IPS DF 6.9 (cell line): ENCODE results near the gene DYRK2.
"Not testable (repeated sequence)": the region's sequence is repeated elsewhere in the genome, so short reads cannot be mapped to it uniquely, and the experiment has no call there.

Source experiments
- DNase-seq: peaks from one replicate; pipeline ENCODE4 v3.0.0-alpha.2; 2013; ENCODE audit warnings: low read depth, low spot score
- H3K27ac ChIP-seq: one replicate; pipeline ENCODE4 v1.5.1; 2013; ENCODE audit warnings: low read length, control low read depth
- H3K27me3 ChIP-seq: 2 replicates; pipeline ENCODE4 v1.6.1; 2013; ENCODE audit warnings: mild to moderate bottlenecking, low read length; ENCODE audit not compliant: control insufficient read depth, insufficient read depth
- H3K36me3 ChIP-seq: 2 replicates; pipeline ENCODE4 v1.6.1; 2013; ENCODE audit warnings: low read length; ENCODE audit not compliant: control insufficient read depth, insufficient read depth
- H3K4me1 ChIP-seq: 2 replicates; pipeline ENCODE4 v1.6.1; 2013; ENCODE audit warnings: low read length; ENCODE audit not compliant: control insufficient read depth, insufficient read depth
- H3K4me3 ChIP-seq: 2 replicates; pipeline ENCODE4 v1.5.1; 2013; ENCODE audit warnings: mild to moderate bottlenecking, low read length
- H3K9me3 ChIP-seq: 2 replicates; pipeline ENCODE4 v1.6.1; 2013; ENCODE audit warnings: low read length, inconsistent platforms; ENCODE audit not compliant: control insufficient read depth, insufficient read depth
- WGBS: extraction: QIAGEN DNeasy Blood & Tissue Kit; methylation state at CpG from one replicate; pipeline ENCODE4 v1.1.7; 2013; ENCODE audit warnings: mixed read lengths, missing lambda C conversion rate; ENCODE audit not compliant: insufficient read length, insufficient coverage; 5-methylcytosine and 5-hydroxymethylcytosine counted together

DYRK2 gene

DNA sequence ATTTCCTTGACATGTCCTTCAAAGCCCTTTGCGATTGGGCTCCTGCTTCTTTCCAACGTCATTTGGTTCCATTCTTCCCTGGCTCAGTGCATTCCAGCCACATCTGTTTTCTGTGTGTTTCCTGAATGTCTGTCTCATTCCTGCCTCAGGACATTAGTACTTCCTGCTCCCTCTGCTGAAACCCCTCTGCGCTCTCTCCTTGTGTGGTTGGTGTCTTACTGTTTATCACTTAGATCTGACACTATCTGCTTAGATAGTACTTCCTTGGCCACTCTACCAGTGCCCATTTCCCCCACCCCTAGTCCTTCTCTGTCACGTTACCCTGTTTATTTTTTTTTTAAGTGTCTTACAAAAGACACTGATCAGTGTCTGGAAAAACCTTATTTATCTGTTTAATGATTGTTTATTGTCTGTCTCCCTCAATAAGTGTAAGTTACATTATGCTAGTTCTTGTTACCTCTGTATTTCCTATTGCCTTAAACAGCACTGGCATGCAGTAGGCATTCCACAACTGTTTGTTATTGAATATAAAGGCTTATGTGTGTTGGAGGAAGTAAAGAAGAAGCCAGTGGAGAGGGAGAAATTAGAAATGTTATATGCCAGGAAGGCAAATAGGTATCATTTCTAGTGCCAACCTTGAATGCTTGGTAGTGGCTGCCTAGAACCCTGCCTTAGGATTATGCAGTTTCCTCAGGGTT, 21.5 kb downstream of the DYRK2 start:
- no peak for DNase-seq
- WGBS: no CpG with 5 or more reads among the region's 4 CpGs
- no peak overlapping the region for H3K27ac ChIP-seq

DNA sequence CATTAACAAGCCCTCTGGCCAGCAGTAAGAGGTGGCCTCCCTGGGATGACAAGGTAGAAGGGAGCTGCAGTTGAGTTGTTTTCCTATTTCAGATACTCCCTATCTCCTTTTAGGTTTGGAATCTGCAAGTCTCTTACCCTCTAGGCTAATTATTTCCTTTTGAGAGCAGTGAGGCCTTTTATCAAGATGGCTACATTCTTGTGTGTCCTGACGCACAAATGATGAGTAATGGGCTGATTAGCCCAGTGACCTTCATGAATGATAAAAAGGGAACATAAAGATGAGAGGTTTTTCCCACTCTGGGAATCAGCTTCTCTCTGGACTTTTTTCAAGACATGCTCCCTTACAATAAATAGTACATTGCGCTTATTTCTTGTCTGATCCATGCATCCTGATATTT, 22.9 kb downstream of the DYRK2 start:
- no peak overlapping the region for H3K27ac ChIP-seq
- no peak for DNase-seq
- H3K9me3 ChIP-seq: no peaks in the 10 kb centered on the region; the same call in 1 of the 2 replicates
- no peaks in the 10 kb centered on the region for H3K27me3 ChIP-seq
- no CpG with 5 or more reads among the region's 2 CpGs for WGBS
- H3K36me3 ChIP-seq: no peaks in the 10 kb centered on the region
- H3K4me3 ChIP-seq: no peak overlapping the region
- no peaks in the 10 kb centered on the region for H3K4me1 ChIP-seq

More for the DNA sequence above, 21.5 kb downstream of the DYRK2 start:
- H3K4me1 ChIP-seq: no peaks in the 10 kb centered on the region
- H3K36me3 ChIP-seq: no peaks in the 10 kb centered on the region
- no peaks in the 10 kb centered on the region; the same call in 1 of the 2 replicates for H3K9me3 ChIP-seq
- H3K4me3 ChIP-seq: no peak overlapping the region
- no peaks in the 10 kb centered on the region for H3K27me3 ChIP-seq

DNA sequence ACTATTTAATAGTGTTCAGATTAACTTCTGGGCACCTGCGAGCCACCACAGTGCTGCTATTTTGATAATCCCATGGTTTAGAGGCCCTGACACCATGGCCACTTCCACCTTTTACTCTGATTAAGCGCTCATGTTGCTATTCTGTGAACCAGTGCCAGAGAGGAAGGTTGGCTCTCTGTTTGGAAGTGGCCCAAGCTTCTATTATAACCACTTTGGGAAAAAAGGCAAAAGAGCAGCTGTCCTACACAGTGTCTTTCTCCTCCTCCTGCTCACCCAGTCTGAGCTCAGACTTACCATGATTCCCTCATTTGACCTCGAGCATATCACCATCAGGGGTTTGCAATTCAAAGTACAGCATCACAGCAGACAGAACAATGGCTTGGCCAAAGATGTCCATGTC, 23.3 kb downstream of the DYRK2 start:
- Histone ChIP-seq H3K27me3 (no peaks in the 10 kb centered on the region), H3K27ac (no peak overlapping the region), H3K36me3 (no peaks in the 10 kb centered on the region), H3K4me1 (no peaks in the 10 kb centered on the region), H3K9me3 (no peaks in the 10 kb centered on the region; the same call in 1 of the 2 replicates), H3K4me3 (no peak overlapping the region)
- no CpG with 5 or more reads among the region's 3 CpGs for WGBS
- DNase-seq: no peak

DNA sequence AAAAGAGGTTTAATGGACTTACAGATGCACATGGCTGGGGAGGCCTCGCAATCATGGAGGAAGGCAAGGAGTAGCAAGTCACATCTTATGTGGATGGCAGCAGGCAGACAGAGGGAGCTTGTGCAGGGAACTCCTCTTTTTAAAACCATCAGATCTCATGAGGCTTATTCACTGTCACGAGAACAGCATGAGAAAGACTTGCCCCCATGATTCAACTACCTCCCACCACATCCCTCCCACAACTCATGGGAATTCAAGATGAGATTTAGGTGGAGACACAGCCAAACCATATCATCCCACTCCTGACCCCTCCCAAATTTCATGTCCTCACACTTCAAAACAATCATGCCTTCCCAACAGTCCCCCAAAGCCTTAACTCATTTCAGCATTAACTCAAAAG, 24.0 kb downstream of the DYRK2 start:
- WGBS: no CpG with 5 or more reads among the region's 2 CpGs
- DNase-seq, H3K9me3 ChIP-seq, H3K36me3 ChIP-seq, H3K4me1 ChIP-seq, H3K27me3 ChIP-seq, H3K4me3 ChIP-seq, H3K27ac ChIP-seq: not testable (repeated sequence)

DNA sequence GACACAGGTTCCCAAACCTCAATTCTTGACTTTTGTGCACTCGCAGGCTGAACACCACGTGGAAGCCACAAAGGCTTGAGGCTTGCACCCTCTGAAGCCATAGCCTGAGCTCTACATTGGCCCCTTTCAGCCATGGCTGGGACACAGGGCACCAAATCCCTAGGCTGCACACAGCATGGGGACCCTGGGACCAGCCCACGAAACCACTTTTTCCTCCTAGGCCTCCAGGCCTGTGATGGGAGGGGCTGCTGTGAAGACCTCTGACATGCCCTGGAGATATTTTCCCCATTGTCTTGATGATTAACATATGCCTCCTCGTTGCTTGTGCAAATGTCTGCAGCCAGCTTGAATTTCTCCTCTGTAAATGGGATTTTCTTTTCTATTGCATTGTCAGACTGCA, 25.0 kb downstream of the DYRK2 start:
- not testable (repeated sequence) for H3K27ac ChIP-seq, H3K9me3 ChIP-seq, H3K4me3 ChIP-seq, H3K36me3 ChIP-seq, H3K27me3 ChIP-seq, DNase-seq, H3K4me1 ChIP-seq
- WGBS: no CpG with 5 or more reads among the region's 4 CpGs

DNA sequence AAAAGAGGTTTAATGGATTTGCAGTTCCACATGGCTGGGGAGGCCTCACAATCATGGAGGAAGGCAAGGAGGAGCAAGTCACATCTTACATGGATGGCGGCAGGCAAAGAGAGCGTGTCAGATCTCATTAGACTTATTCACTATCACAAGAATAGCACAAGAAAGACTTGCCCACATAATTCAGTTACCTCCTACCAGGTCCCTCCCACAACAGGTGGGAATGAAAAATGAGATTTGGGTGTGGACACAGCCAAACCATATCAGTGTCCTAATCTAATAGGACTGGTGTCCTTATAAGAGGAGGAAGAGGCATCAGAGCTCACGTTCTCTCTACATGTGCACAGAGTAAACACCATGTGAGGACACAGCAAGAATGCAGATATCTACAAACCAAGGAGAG, 25.9 kb downstream of the DYRK2 start:
- H3K27ac ChIP-seq: no peak overlapping the region
- H3K4me3 ChIP-seq: no peak overlapping the region
- H3K4me1 ChIP-seq: peaks cover 2% of the 10 kb centered on the region; the same call in 1 of the 2 replicates
- no peaks in the 10 kb centered on the region for H3K36me3 ChIP-seq
- DNase-seq: no peak
- WGBS: no CpG with 5 or more reads among the region's 3 CpGs
- no peaks in the 10 kb centered on the region for H3K27me3 ChIP-seq
- H3K9me3 ChIP-seq: no peaks in the 10 kb centered on the region; the same call in 1 of the 2 replicates

DNA sequence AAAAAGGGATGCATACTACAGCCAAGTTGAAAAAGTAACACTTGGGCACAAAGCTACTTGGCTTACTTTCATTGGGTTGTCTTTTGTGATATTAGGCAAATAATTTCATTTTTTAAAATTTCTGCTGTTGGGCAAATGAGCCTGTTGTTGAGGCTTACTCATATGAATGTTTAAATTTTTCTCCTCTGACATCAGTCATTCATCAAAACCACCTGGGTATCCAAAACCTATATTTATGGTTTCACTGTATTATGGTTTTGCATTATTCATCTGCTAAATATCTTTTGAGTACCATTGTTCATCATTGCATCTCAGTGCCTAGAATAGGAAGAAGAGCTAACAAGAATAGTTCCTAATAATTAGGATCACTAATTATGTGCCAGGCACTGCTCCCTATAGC, 28.1 kb downstream of the DYRK2 start:
- DNase-seq: no peak
- Histone ChIP-seq H3K4me1 (peaks cover 2% of the 10 kb centered on the region; the same call in 1 of the 2 replicates), H3K36me3 (no peaks in the 10 kb centered on the region), H3K9me3 (no peaks in the 10 kb centered on the region; the same call in 1 of the 2 replicates), H3K4me3 (no peak overlapping the region), H3K27ac (no peak overlapping the region), H3K27me3 (no peaks in the 10 kb centered on the region)

DNA sequence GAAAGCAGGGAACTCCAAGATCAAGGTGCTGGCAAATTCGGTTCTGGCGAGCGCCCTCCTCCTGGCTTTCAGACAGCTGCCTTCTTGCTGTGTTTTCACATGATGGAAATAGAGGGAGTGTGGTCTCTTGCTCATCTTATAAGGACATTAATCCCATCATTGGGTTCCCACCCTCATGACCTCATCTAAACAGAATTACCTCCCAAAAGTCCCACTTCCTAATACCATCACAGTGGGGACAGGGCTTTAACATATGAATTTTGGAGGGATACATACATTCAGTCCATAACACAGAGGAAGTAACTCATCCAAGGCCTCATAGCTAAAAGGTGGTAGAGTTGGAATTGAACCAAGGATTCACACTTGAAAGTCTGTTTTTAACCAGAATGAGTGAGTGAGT, 28.6 kb downstream of the DYRK2 start:
- no peak overlapping the region for H3K27ac ChIP-seq
- H3K9me3 ChIP-seq: no peaks in the 10 kb centered on the region; the same call in 1 of the 2 replicates
- no peaks in the 10 kb centered on the region for H3K27me3 ChIP-seq
- peaks cover 2% of the 10 kb centered on the region; the same call in 1 of the 2 replicates for H3K4me1 ChIP-seq
- no peak for DNase-seq
- no peak overlapping the region for H3K4me3 ChIP-seq
- H3K36me3 ChIP-seq: no peaks in the 10 kb centered on the region
- WGBS: no CpG with 5 or more reads among the region's 3 CpGs

DNA sequence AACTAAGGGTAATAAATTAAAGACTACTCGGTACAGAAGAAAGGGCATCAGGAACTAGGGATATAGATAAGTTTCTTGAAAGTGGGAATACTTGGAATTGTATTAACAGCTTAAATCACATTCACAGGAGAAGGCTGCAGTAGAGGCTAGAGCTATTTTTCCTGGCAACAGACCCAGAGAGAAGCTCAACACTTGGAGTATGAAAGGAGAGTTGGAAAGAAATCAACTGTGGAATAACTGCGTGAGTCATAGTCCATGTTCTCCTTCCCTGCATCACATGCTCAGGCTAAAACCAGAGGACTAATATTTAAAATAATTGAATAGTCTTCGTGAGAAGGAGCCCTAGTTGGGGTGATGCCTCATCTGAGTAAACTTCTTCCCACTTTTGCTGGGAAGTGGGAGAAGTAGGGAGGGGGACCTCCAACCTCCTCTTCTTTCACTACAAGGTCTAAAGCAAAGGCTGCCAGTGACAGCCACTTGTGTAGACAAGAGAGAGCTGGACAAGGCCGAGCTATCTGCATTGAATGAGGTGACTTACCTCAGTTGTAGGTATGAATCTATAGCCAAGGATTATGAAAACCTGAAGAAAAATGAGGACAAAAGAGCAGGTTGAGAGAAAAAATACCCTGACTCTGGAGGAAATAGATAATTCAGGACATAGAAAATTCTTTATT, 32.7 kb downstream of the DYRK2 start:
- no peak for DNase-seq

DNA sequence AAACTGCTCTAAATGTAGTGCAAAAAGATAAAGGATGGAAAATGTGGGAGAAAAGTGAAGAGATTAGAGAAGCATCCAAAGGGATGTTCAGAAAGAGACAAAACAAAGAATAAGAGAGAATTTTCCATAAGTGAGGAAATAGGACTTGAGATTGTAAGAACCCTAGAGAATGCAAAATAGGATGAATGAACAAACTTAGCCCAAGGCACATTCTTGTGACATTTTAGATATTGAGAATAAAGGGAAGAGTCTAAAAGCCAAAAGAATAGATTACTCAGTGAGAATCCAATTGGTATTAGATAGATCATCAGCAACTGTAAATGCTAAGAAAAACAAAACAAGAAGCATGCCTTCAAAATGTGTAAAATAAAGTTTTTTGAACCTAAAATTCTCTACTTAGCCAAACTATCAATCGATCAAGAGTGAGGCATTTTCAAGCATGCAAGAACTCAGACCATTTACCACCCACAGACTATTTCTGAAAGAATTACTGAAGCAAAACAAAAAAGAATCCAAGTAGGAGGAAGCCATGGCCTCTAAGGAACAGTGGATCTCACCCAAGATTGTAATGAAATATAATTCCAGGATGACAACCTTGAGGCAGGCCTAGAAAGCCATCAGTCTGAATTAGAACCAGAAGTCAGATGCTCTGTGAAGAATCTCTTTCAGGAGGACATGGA, 33.5 kb downstream of the DYRK2 start:
- no peak overlapping the region for H3K27ac ChIP-seq
- no peaks in the 10 kb centered on the region for H3K27me3 ChIP-seq
- H3K4me3 ChIP-seq: no peak overlapping the region
- H3K4me1 ChIP-seq: peaks cover 2% of the 10 kb centered on the region; the same call in 1 of the 2 replicates
- H3K36me3 ChIP-seq: no peaks in the 10 kb centered on the region
- WGBS: no CpG with 5 or more reads among the region's 1 CpG
- DNase-seq: no peak
- H3K9me3 ChIP-seq: no peaks in the 10 kb centered on the region

More for the DNA sequence above, 32.7 kb downstream of the DYRK2 start:
- Histone ChIP-seq H3K36me3 (no peaks in the 10 kb centered on the region), H3K4me1 (peaks cover 2% of the 10 kb centered on the region; the same call in 1 of the 2 replicates), H3K27ac (no peak overlapping the region), H3K27me3 (no peaks in the 10 kb centered on the region), H3K9me3 (no peaks in the 10 kb centered on the region), H3K4me3 (no peak overlapping the region)
- no CpG with 5 or more reads among the region's 4 CpGs for WGBS
